Activated B cell treated with CpG ODN at 0.5 μM for 24 hours (primary cell): ENCODE data around the gene CACNB1. TPM values are rescaled to one million over a fixed set of nuclear protein-coding genes. Genes with fewer than 3 reads are reported as not detected.

Source experiments
- ATAC-seq: fragments of 200-7000 bp; cut with Tn5 transposase; one replicate; pipeline ENCODE4 v1.10.0; 2021; ENCODE audit warnings: low read depth, mild to moderate bottlenecking, moderate library complexity
- CTCF ChIA-PET: fragments of 350-600 bp; sonication (Branson Sonifier 250); formaldehyde crosslinking; loops from one replicate; lab custom pipeline; 2021; ENCODE audit warnings: antibody characterized with exemption; lab: Charles Lee
- POLR2A ChIA-PET: fragments of 350-600 bp; sonication (Branson Sonifier 250); formaldehyde crosslinking; loops from one replicate; lab custom pipeline; 2021; ENCODE audit warnings: antibody characterized with exemption; lab: Charles Lee
- DNase-seq: peaks from one replicate; pipeline ENCODE4 v3.0.0; 2022
- H3K27ac Mint-ChIP-seq: one replicate; pipeline ENCODE4 v1.8.0; 2020; ENCODE audit warnings: mixed read lengths
- H3K27me3 Mint-ChIP-seq: one replicate; pipeline ENCODE4 v1.8.0; 2021; ENCODE audit warnings: mixed read lengths
- H3K36me3 Mint-ChIP-seq: one replicate; pipeline ENCODE4 v1.8.0; 2021; ENCODE audit warnings: low read depth, mixed read lengths
- H3K4me1 Mint-ChIP-seq: one replicate; pipeline ENCODE4 v1.8.0; 2021; ENCODE audit warnings: mixed read lengths
- H3K4me3 Mint-ChIP-seq: one replicate; pipeline ENCODE4 v1.8.0; 2020; ENCODE audit warnings: mild to moderate bottlenecking, mixed read lengths
- H3K9me3 Mint-ChIP-seq: one replicate; pipeline ENCODE4 v1.8.0; 2020; ENCODE audit warnings: mixed read lengths
- CTCF ChIP-seq: fragments of 200-600 bp; IDR thresholded peaks from one replicate; pipeline ENCODE4 v1.8.0; 2022; ENCODE audit warnings: antibody characterized with exemption, mild to moderate bottlenecking
- intact Hi-C: fragments of 100-400 bp; cut with micrococcal nuclease; formaldehyde crosslinking; loops from one replicate; pipeline ENCODE4 v1.15.1; 2024
- total RNA-seq: library from RNA; stranded (reverse); gene quantifications from 2 replicates; pipeline ENCODE4 v1.2.3, GENCODE V29; 2022

Gene CACNB1
- total RNA-seq, 1 donor from 2014 or later, result 5.7 TPM

DNA sequence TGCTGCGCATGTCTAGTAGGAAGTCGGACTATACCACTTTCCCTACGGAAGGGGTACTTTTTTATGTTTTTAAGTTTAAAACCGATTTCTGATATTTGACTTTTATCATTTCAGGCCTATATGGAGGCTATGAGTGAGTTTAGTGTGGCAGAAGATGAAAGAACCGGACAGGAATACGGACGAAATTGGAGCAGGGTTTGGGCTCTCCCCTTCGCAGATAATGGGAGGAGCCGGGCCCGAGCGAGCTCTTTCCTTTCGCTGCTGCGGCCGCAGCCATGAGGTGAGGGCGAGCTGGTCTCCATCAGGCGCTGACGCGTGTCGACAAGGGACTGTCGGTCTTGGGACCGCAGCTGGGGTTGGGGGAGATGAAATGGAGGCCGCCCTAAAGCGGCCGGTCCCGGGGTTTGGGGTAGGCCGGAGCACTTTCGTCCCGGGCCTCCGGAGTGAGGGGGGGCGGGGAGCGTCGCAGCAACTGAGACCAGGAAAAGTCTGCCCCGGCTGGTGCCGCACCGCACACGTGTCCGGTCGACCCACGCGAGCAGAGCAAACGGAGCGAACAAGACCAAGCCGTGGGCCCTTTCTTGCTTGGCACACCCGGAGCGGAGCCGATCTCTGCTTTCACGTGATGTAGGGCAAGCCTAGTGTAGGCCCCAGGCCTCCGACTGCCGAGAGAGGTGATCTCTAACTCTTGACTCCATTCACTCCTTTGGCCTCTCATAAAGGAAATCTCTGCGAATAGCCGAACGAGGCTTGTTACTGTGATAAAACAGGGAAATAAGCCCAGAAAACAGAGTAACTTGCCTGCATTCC lies 2.8 kb upstream of the CACNB1 start, which contains the start of gene RPL19:
Gene RPL19 (plus strand): TSS at position 214 of the 810 bp plus-strand sequence. CDS start 62 bp downstream, at position 276.
- Mint-ChIP-seq H3K27ac (peak within 1 kb of the TSS; percentile 100), H3K4me1 (peaks cover 69% of the 10 kb centered on the region)

DNA sequence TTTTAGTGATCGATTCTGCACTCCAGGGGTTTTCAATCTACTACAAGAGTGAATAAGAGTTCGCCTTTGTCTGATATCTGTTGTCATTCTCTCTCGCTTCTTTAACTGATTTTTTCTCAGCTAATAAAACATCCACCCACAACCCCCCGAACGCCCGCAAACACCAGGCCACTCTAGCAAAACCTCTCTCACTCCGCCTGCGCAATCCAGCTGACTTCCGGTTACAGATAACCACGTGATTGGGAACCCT lies 2.3 kb upstream of the CACNB1 start:
- intact Hi-C loops, result loop anchor here (1.0 to 10.0 kb wide), 6 partner anchors 10 to 447 kb away; partner anchors contain the start of genes FBXL20, PPP1R1B and PSMB3
- Mint-ChIP-seq H3K27me3 (no peaks in the 10 kb centered on the region), H3K4me1 (peaks cover 69% of the 10 kb centered on the region), H3K36me3 (peaks cover 48% of the 10 kb centered on the region), H3K9me3 (no peaks in the 10 kb centered on the region), H3K27ac (peak overlapping the region; percentile 100), H3K4me3 (peak overlapping the region; percentile 99)
- no peak for TF ChIP-seq CTCF
- ChIA-PET CTCF (interaction anchor here (0.9 to 2.2 kb wide), 8 partner anchors 25 to 217 kb away, joined by 3 to 16 read pairs (median 5); no protein-coding TSS in a partner anchor), POLR2A (interaction anchor here (0.6 to 3.2 kb wide), 39 partner anchors 9 to 1364 kb away, joined by 3 to 57 read pairs (median 5); partner anchors contain the start of genes ARL5C, CDK12, CWC25 and FBXL20)
- ATAC-seq (peak; percentile 65), DNase-seq (peak; percentile 65)

More for the DNA sequence above, 2.8 kb upstream of the CACNB1 start, which contains the start of gene RPL19:
- Mint-ChIP-seq H3K27me3 (no peaks in the 10 kb centered on the region), H3K9me3 (no peaks in the 10 kb centered on the region), H3K4me3 (peak within 1 kb of the TSS; percentile 99), H3K36me3 (peaks cover 54% of the 10 kb centered on the region)
- ChIA-PET POLR2A (interaction anchor here (0.6 to 3.2 kb wide), 37 partner anchors 9 to 1363 kb away, joined by 3 to 57 read pairs (median 5); partner anchors contain the start of genes ARL5C, CDK12, CWC25 and FBXL20), CTCF (interaction anchor here (0.9 to 2.2 kb wide), 8 partner anchors 25 to 217 kb away, joined by 3 to 16 read pairs (median 5); no protein-coding TSS in a partner anchor)
- peak; percentile 71 for DNase-seq
- intact Hi-C loops, result loop anchor here (1.0 to 10.0 kb wide), 6 partner anchors 9 to 448 kb away; partner anchors contain the start of genes FBXL20, PPP1R1B and PSMB3
- no peak for TF ChIP-seq CTCF
- ATAC-seq, result peak; percentile 80

DNA sequence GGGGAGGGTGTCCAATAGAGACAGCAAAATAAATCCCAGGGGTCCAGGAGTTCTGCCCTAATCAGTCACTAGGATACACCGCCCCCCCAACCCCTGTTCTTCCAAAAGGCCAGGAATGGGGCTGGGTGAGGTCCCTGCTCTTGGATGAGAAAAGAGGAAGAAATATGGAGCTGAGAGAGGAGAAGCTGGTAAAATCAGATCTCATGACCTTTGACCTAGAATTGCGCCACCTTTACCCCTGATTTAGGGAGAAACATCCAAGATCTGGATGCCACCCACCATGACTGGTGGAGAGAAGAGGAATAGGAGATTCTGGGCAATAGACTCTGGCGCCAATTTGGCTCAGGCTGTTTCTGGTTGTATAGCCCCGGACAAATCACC lies 707 bp upstream of the CACNB1 start:
- H3K36me3 Mint-ChIP-seq, result peaks cover 33% of the 10 kb centered on the region
- ChIA-PET POLR2A (no interaction called here), CTCF (no interaction called here)
- no peak overlapping the region for H3K27ac Mint-ChIP-seq
- no peaks in the 10 kb centered on the region for H3K9me3 Mint-ChIP-seq
- H3K4me1 Mint-ChIP-seq, result peaks cover 62% of the 10 kb centered on the region
- DNase-seq (no peak), ATAC-seq (no peak)
- no peak for TF ChIP-seq CTCF
- peak overlapping the region; percentile 81 for H3K4me3 Mint-ChIP-seq
- intact Hi-C loops, result no loop called here
- H3K27me3 Mint-ChIP-seq, result no peaks in the 10 kb centered on the region

DNA sequence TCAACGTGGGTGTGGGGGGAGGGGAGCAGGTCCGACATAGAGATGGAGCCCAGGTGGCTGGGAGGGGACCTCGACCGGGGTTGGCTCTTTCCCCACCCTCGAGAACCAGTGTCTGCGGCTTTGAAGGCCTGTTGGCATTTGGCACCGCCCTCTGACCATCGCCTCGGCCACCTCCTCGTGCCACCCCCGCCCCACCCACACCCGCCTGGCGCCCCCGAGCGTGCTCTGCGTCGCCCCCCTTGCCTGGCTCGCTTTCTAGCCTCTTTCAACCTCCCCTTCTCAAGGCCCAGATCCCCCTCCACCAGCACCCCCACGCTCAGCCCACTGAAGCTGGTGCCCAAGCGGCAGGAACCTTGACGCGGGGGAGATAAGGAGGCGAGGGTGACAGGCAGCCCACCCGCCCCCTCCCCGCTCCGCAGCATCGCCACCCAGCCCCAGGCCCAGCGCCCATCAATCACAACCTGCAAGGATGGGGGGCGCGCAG lies 619 bp downstream of the CACNB1 start:
- Mint-ChIP-seq H3K4me3 (peak overlapping the region; percentile 81), H3K4me1 (peaks cover 51% of the 10 kb centered on the region), H3K36me3 (peaks cover 21% of the 10 kb centered on the region), H3K9me3 (no peaks in the 10 kb centered on the region), H3K27ac (no peak overlapping the region), H3K27me3 (no peaks in the 10 kb centered on the region)
- intact Hi-C loops, result loop anchor here (2.0 kb wide), 1 partner anchor 44 kb away; no protein-coding TSS in a partner anchor
- TF ChIP-seq CTCF, result no peak
- DNase-seq, result no peak
- ATAC-seq, result no peak
- ChIA-PET CTCF (no interaction called here), POLR2A (interaction anchor here (0.6 kb wide), 1 partner anchor 496 kb away, joined by 4 read pairs; no protein-coding TSS in a partner anchor)
